BLaER1 treated with 17β-estradiol and CSF1 and Interleukin-3, amounts not matched to agents 10 nM and 100 nM (cell line): ENCODE results near the gene SUN5.

Experiments used
- H3K27ac ChIP-seq, 11 experiments: shearing (Covaris generic); formaldehyde crosslinking; 2 replicates each; pipeline ENCODE4 v1.8.1; 2022
- H3K27me3 ChIP-seq, 11 experiments: shearing (Covaris generic); formaldehyde crosslinking; 2 replicates each; pipeline ENCODE4 v1.8.1; 2022
- H3K36me3 ChIP-seq, 11 experiments: shearing (Covaris generic); formaldehyde crosslinking; 2 replicates each; pipeline ENCODE4 v1.8.1; 2022
- H3K4me1 ChIP-seq, 10 experiments: shearing (Covaris generic); formaldehyde crosslinking; 2 replicates each; pipeline ENCODE4 v1.8.1; 2022
- H3K4me2 ChIP-seq, 11 experiments: shearing (Covaris generic); formaldehyde crosslinking; 2 replicates each; pipeline ENCODE4 v1.8.1; 2022
- H3K4me3 ChIP-seq, 10 experiments: shearing (Covaris generic); formaldehyde crosslinking; 2 replicates each; pipeline ENCODE4 v1.8.1; 2022
- H3K9ac ChIP-seq, 11 experiments: shearing (Covaris generic); formaldehyde crosslinking; 2 replicates each; pipeline ENCODE4 v1.8.1; 2022
- H3K9me3 ChIP-seq, 11 experiments: shearing (Covaris generic); formaldehyde crosslinking; replicated peaks in 1 of 11; 2 replicates each; pipeline ENCODE4 v1.8.1; 2022
- H4K20me1 ChIP-seq, 11 experiments: shearing (Covaris generic); formaldehyde crosslinking; 2 replicates each; pipeline ENCODE4 v1.8.1; 2022
- Cebpa-rat ChIP-seq, 11 experiments: shearing (Covaris generic); IDR thresholded peaks; 2 replicates each; pipeline ENCODE4 v1.8.1; 2022

The SUN5 gene

GRCh38 chr20:33027769-33028751, 23.8 kb upstream of the SUN5 start:
- Histone ChIP-seq H3K4me3 (no peak overlapping the region), H3K4me1 (no peaks in the 10 kb centered on the region; a peak in 1 of 20 replicates), H4K20me1 (no peaks in the 10 kb centered on the region; a peak in 1 of 22 replicates), H3K27ac (no peak overlapping the region), H3K4me2 (no peak overlapping the region; a peak in 1 of 22 replicates), H3K27me3 (no peaks in the 10 kb centered on the region), H3K9ac (no peak overlapping the region), H3K9me3 (no peaks in the 10 kb centered on the region; a peak in 2 of 22 replicates), H3K36me3 (no peaks in the 10 kb centered on the region)
- no peak for TF ChIP-seq Cebpa-rat (IDR thresholded peaks at IDR 0.05)

DNA sequence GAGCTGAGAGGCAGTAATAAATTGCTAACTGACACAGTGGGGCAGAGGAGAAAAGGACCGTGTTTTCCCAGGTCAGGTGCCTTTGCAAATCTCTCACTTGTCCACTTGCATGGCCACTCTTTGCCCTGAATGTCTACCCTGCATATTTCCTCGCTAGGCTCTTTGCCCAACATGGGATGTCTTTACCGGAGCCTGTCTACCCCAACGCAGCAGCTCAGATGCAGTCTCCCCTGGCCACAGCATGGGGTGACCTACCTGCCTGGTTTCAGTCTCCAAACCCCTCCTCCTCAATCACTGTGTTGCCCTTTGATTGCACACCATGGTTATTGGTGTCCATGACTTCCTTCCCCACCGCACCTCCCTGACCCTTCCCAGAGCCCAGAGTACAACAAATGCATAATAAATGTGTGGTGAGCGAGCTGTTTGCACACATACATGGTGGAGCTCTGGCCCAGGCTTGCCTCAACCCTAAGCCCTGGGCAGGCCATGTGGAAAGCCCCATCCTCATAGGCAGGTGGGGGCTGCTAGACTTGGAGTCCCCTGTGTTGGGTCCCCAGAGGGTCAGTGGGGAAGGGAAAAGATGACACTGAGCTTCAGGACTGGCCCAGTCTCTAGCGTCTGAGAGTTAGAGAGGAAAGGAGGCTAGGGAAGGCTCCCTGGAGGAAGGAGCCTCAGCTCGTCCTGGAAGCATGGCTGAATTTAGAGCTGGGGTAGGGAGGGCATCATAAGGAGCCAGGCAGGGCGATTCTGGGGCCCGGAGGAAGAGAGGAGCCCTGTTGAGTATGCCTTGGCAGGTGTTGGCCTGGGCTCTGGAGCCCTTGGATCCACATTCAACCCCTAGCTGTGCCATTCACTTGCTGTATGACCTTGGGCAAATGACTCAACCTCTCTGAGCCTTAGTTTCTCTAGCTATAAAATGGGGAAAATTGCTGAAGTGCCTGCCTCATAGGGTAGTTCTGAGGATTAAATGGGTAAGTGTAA, 22.8 kb upstream of the SUN5 start:
- Histone ChIP-seq H3K4me1 (peaks cover 0 to 5% (median 0%) of the 10 kb centered on the region in 10 experiments; a peak in 2 of 20 replicates), H3K27ac (no peak overlapping the region), H4K20me1 (no peaks in the 10 kb centered on the region; a peak in 1 of 22 replicates), H3K9ac (no peak overlapping the region), H3K27me3 (no peaks in the 10 kb centered on the region), H3K9me3 (no peaks in the 10 kb centered on the region), H3K36me3 (no peaks in the 10 kb centered on the region), H3K4me3 (no peak overlapping the region), H3K4me2 (no peak overlapping the region)
- TF ChIP-seq Cebpa-rat (IDR thresholded peaks at IDR 0.05): no peak

GRCh38 chr20:33026072-33026778, 22.0 kb upstream of the SUN5 start:
- no peak for TF ChIP-seq Cebpa-rat (IDR thresholded peaks at IDR 0.05)
- no peaks in the 10 kb centered on the region for H3K9me3 ChIP-seq
- peaks cover 0 to 6% (median 0%) of the 10 kb centered on the region in 10 experiments; a peak in 2 of 20 replicates for H3K4me1 ChIP-seq
- no peaks in the 10 kb centered on the region for H3K27me3 ChIP-seq
- H3K36me3 ChIP-seq: no peaks in the 10 kb centered on the region
- no peaks in the 10 kb centered on the region; a peak in 1 of 22 replicates for H4K20me1 ChIP-seq
- H3K9ac ChIP-seq: no peak overlapping the region
- no peak overlapping the region for H3K4me3 ChIP-seq
- H3K4me2 ChIP-seq: no peak overlapping the region
- H3K27ac ChIP-seq: no peak overlapping the region

DNA sequence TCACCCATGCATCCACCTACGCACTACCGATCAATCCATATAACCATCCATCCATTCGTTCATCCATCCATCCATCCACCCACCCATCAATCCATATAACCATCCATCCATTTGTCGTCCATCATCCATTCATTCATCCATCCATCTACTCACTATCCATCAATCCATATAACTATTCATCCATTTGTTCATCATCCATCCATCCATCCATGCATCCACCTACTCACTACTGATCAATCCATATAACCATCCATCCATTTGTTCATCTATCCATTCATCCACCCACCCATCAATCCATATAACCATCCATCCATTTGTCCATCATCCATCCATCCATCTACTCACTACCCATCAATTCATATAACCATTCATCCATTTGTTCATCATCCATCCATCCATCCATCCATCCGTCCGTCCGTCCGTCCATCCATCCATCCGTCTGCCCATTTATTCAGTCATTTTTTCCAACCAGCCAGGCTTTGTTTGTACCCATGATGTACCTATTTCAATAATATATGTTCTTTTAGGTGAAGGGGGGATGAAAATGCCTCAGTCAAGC, 21.2 kb upstream of the SUN5 start:
- Histone ChIP-seq H3K27ac (no peak overlapping the region), H3K9ac (no peak overlapping the region), H3K9me3 (no peaks in the 10 kb centered on the region), H3K4me1 (peaks cover 0 to 6% (median 0%) of the 10 kb centered on the region in 10 experiments; a peak in 2 of 20 replicates), H3K27me3 (no peaks in the 10 kb centered on the region), H3K4me2 (no peak overlapping the region), H4K20me1 (no peaks in the 10 kb centered on the region), H3K4me3 (no peak overlapping the region), H3K36me3 (no peaks in the 10 kb centered on the region)
- no peak for TF ChIP-seq Cebpa-rat (IDR thresholded peaks at IDR 0.05)

DNA sequence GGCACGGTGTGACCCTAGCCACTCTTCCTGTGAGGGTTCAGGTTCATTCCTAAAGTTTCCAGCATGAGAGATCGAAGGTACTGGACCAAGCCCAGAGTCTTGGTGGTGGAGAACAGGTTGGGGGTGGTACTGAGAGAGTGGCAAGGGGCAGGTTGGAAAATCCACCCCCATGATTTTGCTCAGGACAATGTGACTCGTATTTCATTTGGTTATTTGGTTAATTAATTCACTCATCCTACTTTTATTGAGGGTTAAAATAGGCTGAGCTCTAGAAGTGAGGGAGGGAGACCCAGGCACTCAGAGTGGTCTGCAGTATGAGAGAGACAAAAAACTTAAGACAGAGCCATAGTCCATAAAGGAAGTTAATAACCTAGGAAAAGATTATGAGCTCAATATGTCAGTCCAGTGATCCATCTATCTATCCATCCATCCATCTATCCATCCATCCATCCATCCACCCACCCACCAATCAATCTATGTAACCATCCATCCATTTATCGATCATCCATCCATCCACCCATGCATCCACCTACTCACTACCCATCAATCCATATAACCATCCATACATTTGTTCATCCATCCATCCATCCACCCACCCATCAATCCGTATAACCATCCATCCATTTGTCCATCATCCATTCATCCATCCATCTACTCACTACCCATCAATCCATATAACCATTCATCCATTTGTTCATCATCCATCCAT, 20.5 kb upstream of the SUN5 start:
- no peaks in the 10 kb centered on the region for H4K20me1 ChIP-seq
- no peaks in the 10 kb centered on the region for H3K36me3 ChIP-seq
- no peak overlapping the region for H3K9ac ChIP-seq
- peaks cover 0 to 6% (median 0%) of the 10 kb centered on the region in 10 experiments; a peak in 2 of 20 replicates for H3K4me1 ChIP-seq
- no peaks in the 10 kb centered on the region for H3K9me3 ChIP-seq
- TF ChIP-seq Cebpa-rat (IDR thresholded peaks at IDR 0.05): no peak
- no peak overlapping the region for H3K4me2 ChIP-seq
- H3K27ac ChIP-seq: no peak overlapping the region
- H3K27me3 ChIP-seq: no peaks in the 10 kb centered on the region
- no peak overlapping the region for H3K4me3 ChIP-seq

GRCh38 chr20:33024243-33024560, 20.0 kb upstream of the SUN5 start:
- Histone ChIP-seq H3K9me3 (no peaks in the 10 kb centered on the region), H3K4me1 (peaks cover 0 to 6% (median 0%) of the 10 kb centered on the region in 10 experiments; a peak in 2 of 20 replicates), H3K36me3 (no peaks in the 10 kb centered on the region), H4K20me1 (no peaks in the 10 kb centered on the region), H3K9ac (no peak overlapping the region), H3K27ac (no peak overlapping the region), H3K27me3 (no peaks in the 10 kb centered on the region), H3K4me2 (no peak overlapping the region), H3K4me3 (no peak overlapping the region)
- no peak for TF ChIP-seq Cebpa-rat (IDR thresholded peaks at IDR 0.05)

DNA sequence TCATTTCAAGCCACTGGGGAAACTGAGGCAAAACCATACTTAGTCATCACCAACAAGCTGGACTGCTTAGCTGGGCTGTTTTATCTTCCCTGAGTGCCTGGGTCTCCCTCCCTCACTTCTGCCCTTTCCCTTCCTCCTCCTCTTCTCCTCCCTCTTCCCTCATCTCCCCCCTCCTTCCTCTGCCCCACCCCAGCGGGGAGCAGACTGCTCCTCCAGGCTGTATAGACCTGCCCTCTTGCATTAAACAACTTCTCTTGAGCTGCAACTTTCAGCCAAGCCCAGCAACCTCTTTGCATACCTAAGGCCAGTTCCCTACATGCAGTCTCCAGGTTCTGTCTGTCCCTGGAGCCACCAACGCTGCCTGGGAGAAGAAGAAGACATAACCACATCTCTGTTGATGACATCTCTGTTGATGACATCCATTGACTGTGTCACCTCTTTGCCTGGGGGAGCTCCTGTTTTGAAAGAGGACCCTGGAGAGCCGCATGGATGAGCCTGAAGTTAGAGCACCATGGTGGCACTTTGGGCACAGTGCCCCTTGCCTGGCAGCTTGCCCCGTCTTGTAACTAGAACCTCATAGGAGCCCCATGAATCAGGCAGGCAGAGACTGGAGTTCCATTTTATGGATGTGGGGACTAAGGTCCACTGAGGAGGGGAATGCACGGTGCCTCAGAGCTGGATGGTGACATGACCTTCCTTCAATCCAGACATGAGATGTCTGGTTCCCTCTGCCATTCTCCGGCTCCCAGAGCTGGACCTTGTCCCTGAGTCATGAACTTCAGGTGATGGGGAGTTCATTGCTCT, 19.4 kb upstream of the SUN5 start:
- H3K27me3 ChIP-seq: no peaks in the 10 kb centered on the region
- H3K36me3 ChIP-seq: no peaks in the 10 kb centered on the region
- TF ChIP-seq Cebpa-rat (IDR thresholded peaks at IDR 0.05): no peak
- H3K9me3 ChIP-seq: no peaks in the 10 kb centered on the region
- no peak overlapping the region for H3K4me2 ChIP-seq
- H3K4me1 ChIP-seq: peaks cover 0 to 6% (median 0%) of the 10 kb centered on the region in 10 experiments; a peak in 2 of 20 replicates
- H3K9ac ChIP-seq: no peak overlapping the region
- no peak overlapping the region for H3K4me3 ChIP-seq
- no peaks in the 10 kb centered on the region for H4K20me1 ChIP-seq
- H3K27ac ChIP-seq: no peak overlapping the region
